HEK293 (cell line): ENCODE data around the gene LYRM1.
A peak's percentile ranks its signal among the peaks of the same experiment; 100 is the strongest.

Source experiments
- EGR2 ChIP-seq: fragments of 450-650 bp; formaldehyde crosslinking; IDR thresholded peaks from 2 replicates; pipeline ENCODE4 v1.5.1; 2016; ENCODE audit warnings: low read depth, missing biosample characterization, missing genetic modification characterization
- GFI1B ChIP-seq: fragments of 450-650 bp; formaldehyde crosslinking; IDR thresholded peaks from 2 replicates; pipeline ENCODE4 v1.5.1; 2016; ENCODE audit warnings: missing biosample characterization, missing genetic modification characterization
- GLIS2 ChIP-seq: fragments of 450-650 bp; formaldehyde crosslinking; IDR thresholded peaks from 2 replicates; pipeline ENCODE4 v1.5.1; 2016; ENCODE audit warnings: missing biosample characterization, missing genetic modification characterization
- IKZF3 ChIP-seq: fragments of 450-650 bp; IDR thresholded peaks from 2 replicates; pipeline ENCODE4 v1.5.0; 2018; ENCODE audit warnings: missing biosample characterization, mild to moderate bottlenecking, missing genetic modification characterization, moderate library complexity
- KLF7 ChIP-seq: fragments of 450-650 bp; formaldehyde crosslinking; IDR thresholded peaks from 2 replicates; pipeline ENCODE4 v1.5.1; 2016; ENCODE audit warnings: missing biosample characterization, missing genetic modification characterization, borderline replicate concordance
- MZF1 ChIP-seq: fragments of 450-650 bp; formaldehyde crosslinking; IDR thresholded peaks from 2 replicates; pipeline ENCODE4 v1.5.1; 2017; ENCODE audit warnings: missing biosample characterization, missing genetic modification characterization, borderline replicate concordance
- RBAK ChIP-seq: fragments of 450-650 bp; formaldehyde crosslinking; IDR thresholded peaks from 2 replicates; pipeline ENCODE4 v1.5.1; 2016; ENCODE audit warnings: missing biosample characterization, missing genetic modification characterization
- TRIM28 ChIP-seq: IDR thresholded peaks from 2 replicates; pipeline ENCODE4 v1.6.1; 2011; ENCODE audit warnings: low read length, control low read depth, borderline replicate concordance
- ZBTB48 ChIP-seq: fragments of 450-650 bp; formaldehyde crosslinking; IDR thresholded peaks from 2 replicates; pipeline ENCODE4 v1.5.1; 2016; ENCODE audit warnings: missing biosample characterization, missing genetic modification characterization
- ZFP69B ChIP-seq: fragments of 450-650 bp; formaldehyde crosslinking; IDR thresholded peaks from 2 replicates; pipeline ENCODE4 v1.5.1; 2016; ENCODE audit warnings: missing biosample characterization, missing genetic modification characterization
- ZNF114 ChIP-seq: fragments of 450-650 bp; formaldehyde crosslinking; IDR thresholded peaks from 2 replicates; pipeline ENCODE4 v1.5.0; 2017; ENCODE audit warnings: missing biosample characterization, missing genetic modification characterization
- ZNF121 ChIP-seq: fragments of 450-650 bp; formaldehyde crosslinking; IDR thresholded peaks from 2 replicates; pipeline ENCODE4 v1.5.1; 2016; ENCODE audit warnings: missing biosample characterization, missing genetic modification characterization
- ZNF140 ChIP-seq: fragments of 450-650 bp; formaldehyde crosslinking; IDR thresholded peaks from 2 replicates; pipeline ENCODE4 v1.5.1; 2016; ENCODE audit warnings: missing biosample characterization, missing genetic modification characterization
- ZNF19 ChIP-seq: fragments of 450-650 bp; formaldehyde crosslinking; IDR thresholded peaks from 2 replicates; pipeline ENCODE4; 2016; ENCODE audit warnings: missing biosample characterization, missing genetic modification characterization, low read depth
- ZNF350 ChIP-seq: fragments of 450-650 bp; formaldehyde crosslinking; IDR thresholded peaks from 2 replicates; pipeline ENCODE4 v1.5.0; 2017; ENCODE audit warnings: missing biosample characterization, mild to moderate bottlenecking, missing genetic modification characterization
- ZNF354C ChIP-seq: fragments of 450-650 bp; formaldehyde crosslinking; IDR thresholded peaks from 2 replicates; pipeline ENCODE4 v1.5.1; 2016; ENCODE audit warnings: missing biosample characterization, missing genetic modification characterization, low read depth, borderline replicate concordance
- ZNF391 ChIP-seq: fragments of 450-650 bp; formaldehyde crosslinking; IDR thresholded peaks from 2 replicates; pipeline ENCODE4 v1.5.1; 2016; ENCODE audit warnings: low read depth, missing biosample characterization, missing genetic modification characterization, borderline replicate concordance
- ZNF473 ChIP-seq: fragments of 450-650 bp; formaldehyde crosslinking; IDR thresholded peaks from 2 replicates; pipeline ENCODE4 v1.5.1; 2017; ENCODE audit warnings: missing biosample characterization, missing genetic modification characterization
- ZNF560 ChIP-seq: fragments of 450-650 bp; formaldehyde crosslinking; IDR thresholded peaks from 2 replicates; pipeline ENCODE4 v1.5.1; 2017; ENCODE audit warnings: missing biosample characterization, missing genetic modification characterization, borderline replicate concordance
- ZNF701 ChIP-seq: fragments of 450-650 bp; formaldehyde crosslinking; IDR thresholded peaks from 2 replicates; pipeline ENCODE4 v1.5.1; 2016; ENCODE audit warnings: missing biosample characterization, missing genetic modification characterization
- ZNF776 ChIP-seq: fragments of 450-650 bp; formaldehyde crosslinking; IDR thresholded peaks from 2 replicates; pipeline ENCODE4 v1.5.0; 2017; ENCODE audit warnings: missing biosample characterization, missing genetic modification characterization, borderline replicate concordance
- ZSCAN23 ChIP-seq: fragments of 450-650 bp; formaldehyde crosslinking; IDR thresholded peaks from 2 replicates; pipeline ENCODE4 v1.5.1; 2016; ENCODE audit warnings: missing biosample characterization, missing genetic modification characterization
- TF ChIP-seq, protein P1 (sequence below): fragments of 450-650 bp; formaldehyde crosslinking; IDR thresholded peaks from 2 replicates; pipeline ENCODE4 v1.5.1; 2016; ENCODE audit warnings: missing biosample characterization, missing genetic modification characterization, borderline replicate concordance
- TF ChIP-seq, protein P2 (sequence below): fragments of 450-650 bp; formaldehyde crosslinking; IDR thresholded peaks from 2 replicates; pipeline ENCODE4 v1.5.1; 2017; ENCODE audit warnings: missing biosample characterization, missing genetic modification characterization
- TF ChIP-seq, protein P3 (sequence below): fragments of 450-650 bp; formaldehyde crosslinking; IDR thresholded peaks from 2 replicates; pipeline ENCODE4 v1.5.1; 2016; ENCODE audit warnings: missing biosample characterization, missing genetic modification characterization
- TF ChIP-seq, protein P4 (sequence below): fragments of 450-650 bp; formaldehyde crosslinking; IDR thresholded peaks from 2 replicates; pipeline ENCODE4 v1.5.1; 2016; ENCODE audit warnings: missing biosample characterization, missing genetic modification characterization
- TF ChIP-seq, protein P5 (sequence below): fragments of 450-650 bp; formaldehyde crosslinking; IDR thresholded peaks from 2 replicates; pipeline ENCODE4 v1.5.1; 2016; ENCODE audit warnings: missing biosample characterization, missing genetic modification characterization

LYRM1 gene

DNA sequence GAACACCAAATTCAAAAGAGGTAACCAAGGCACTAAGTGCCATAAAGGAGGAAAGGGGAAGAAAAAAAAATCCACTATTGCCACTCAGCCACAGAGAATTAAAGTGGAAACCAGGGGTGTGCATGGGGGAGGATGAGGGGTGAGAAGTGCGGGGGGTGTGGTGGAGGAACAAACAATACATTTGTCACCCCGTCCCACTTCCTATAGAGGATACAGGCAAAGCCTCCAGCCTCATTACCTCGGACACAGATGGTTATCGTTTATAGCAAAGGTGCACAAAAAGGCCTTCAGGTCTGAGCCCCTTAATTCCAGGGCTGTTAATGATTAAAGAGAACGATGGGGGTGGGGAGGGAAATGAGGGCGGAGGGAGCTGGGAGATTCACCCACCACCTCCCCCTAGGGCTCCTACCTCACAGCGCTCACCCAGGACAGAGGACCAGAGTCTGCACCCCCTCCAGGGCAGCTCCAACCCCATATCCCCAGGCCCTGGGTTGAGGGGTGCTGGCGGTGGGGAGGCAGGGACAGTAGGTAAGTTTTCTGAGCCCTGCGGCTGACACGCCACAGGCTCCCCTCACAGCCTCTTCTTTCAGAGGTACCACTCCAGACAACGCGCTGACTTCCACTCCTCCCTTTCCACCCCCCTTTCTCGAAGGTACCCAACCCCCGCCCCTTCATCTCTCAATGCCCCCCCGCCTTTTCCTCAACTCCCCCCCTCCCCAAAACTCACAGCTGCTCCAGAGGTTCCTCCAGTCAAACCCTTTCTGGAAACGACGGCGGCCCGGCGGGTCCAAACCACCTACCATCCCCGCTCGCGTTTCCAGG, 883 bp upstream of the LYRM1 start (continued):
- TF ChIP-seq, protein P1, sequence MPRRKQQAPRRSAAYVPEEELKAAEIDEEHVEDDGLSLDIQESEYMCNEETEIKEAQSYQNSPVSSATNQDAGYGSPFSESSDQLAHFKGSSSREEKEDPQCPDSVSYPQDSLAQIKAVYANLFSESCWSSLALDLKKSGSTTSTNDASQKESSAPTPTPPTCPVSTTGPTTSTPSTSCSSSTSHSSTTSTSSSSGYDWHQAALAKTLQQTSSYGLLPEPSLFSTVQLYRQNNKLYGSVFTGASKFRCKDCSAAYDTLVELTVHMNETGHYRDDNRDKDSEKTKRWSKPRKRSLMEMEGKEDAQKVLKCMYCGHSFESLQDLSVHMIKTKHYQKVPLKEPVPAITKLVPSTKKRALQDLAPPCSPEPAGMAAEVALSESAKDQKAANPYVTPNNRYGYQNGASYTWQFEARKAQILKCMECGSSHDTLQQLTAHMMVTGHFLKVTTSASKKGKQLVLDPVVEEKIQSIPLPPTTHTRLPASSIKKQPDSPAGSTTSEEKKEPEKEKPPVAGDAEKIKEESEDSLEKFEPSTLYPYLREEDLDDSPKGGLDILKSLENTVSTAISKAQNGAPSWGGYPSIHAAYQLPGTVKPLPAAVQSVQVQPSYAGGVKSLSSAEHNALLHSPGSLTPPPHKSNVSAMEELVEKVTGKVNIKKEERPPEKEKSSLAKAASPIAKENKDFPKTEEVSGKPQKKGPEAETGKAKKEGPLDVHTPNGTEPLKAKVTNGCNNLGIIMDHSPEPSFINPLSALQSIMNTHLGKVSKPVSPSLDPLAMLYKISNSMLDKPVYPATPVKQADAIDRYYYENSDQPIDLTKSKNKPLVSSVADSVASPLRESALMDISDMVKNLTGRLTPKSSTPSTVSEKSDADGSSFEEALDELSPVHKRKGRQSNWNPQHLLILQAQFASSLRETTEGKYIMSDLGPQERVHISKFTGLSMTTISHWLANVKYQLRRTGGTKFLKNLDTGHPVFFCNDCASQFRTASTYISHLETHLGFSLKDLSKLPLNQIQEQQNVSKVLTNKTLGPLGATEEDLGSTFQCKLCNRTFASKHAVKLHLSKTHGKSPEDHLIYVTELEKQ (tag by site-specific recombination), result no peak
- no peak for TF ChIP-seq ZNF560 (tag by site-specific recombination)
- no peak for TF ChIP-seq RBAK (tag by site-specific recombination)
- no peak for TF ChIP-seq ZNF776
- no peak for TF ChIP-seq GFI1B (tag by site-specific recombination)
- peak; percentile 44; the same call in 1 of the 2 replicates for TF ChIP-seq GLIS2 (tag by site-specific recombination)
- TF ChIP-seq, protein P2, sequence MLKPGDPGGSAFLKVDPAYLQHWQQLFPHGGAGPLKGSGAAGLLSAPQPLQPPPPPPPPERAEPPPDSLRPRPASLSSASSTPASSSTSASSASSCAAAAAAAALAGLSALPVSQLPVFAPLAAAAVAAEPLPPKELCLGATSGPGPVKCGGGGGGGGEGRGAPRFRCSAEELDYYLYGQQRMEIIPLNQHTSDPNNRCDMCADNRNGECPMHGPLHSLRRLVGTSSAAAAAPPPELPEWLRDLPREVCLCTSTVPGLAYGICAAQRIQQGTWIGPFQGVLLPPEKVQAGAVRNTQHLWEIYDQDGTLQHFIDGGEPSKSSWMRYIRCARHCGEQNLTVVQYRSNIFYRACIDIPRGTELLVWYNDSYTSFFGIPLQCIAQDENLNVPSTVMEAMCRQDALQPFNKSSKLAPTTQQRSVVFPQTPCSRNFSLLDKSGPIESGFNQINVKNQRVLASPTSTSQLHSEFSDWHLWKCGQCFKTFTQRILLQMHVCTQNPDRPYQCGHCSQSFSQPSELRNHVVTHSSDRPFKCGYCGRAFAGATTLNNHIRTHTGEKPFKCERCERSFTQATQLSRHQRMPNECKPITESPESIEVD (tag by site-specific recombination), result no peak
- no peak for TF ChIP-seq ZFP69B (tag by site-specific recombination)
- no peak for TF ChIP-seq ZNF473 (tag by site-specific recombination)
- no peak for TF ChIP-seq KLF7
- TF ChIP-seq ZNF391 (tag by site-specific recombination), result no peak
- peak; percentile 47; the same call in 1 of the 2 replicates for TF ChIP-seq ZBTB48 (tag by site-specific recombination)
- no peak for TF ChIP-seq ZNF121
- TF ChIP-seq ZNF350 (tag by site-specific recombination), result no peak
- TF ChIP-seq ZNF354C (tag by site-specific recombination), result no peak
- no peak for TF ChIP-seq ZNF701 (tag by site-specific recombination)
- TF ChIP-seq, protein P3, sequence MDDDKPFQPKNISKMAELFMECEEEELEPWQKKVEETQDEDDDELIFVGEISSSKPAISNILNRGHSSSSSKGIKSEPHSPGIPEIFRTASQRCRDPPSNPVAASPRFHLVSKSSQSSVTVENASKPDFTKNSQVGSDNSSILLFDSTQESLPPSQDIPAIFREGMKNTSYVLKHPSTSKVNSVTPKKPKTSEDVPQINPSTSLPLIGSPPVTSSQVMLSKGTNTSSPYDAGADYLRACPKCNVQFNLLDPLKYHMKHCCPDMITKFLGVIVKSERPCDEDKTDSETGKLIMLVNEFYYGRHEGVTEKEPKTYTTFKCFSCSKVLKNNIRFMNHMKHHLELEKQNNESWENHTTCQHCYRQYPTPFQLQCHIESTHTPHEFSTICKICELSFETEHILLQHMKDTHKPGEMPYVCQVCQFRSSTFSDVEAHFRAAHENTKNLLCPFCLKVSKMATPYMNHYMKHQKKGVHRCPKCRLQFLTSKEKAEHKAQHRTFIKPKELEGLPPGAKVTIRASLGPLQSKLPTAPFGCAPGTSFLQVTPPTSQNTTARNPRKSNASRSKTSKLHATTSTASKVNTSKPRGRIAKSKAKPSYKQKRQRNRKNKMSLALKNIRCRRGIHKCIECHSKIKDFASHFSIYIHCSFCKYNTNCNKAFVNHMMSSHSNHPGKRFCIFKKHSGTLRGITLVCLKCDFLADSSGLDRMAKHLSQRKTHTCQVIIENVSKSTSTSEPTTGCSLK, result no peak
- no peak for TF ChIP-seq ZNF19 (tag by site-specific recombination)
- TF ChIP-seq TRIM28, result no peak
- TF ChIP-seq ZNF140 (tag by site-specific recombination), result no peak
- no peak for TF ChIP-seq ZSCAN23 (tag by site-specific recombination)
- TF ChIP-seq, protein P4, sequence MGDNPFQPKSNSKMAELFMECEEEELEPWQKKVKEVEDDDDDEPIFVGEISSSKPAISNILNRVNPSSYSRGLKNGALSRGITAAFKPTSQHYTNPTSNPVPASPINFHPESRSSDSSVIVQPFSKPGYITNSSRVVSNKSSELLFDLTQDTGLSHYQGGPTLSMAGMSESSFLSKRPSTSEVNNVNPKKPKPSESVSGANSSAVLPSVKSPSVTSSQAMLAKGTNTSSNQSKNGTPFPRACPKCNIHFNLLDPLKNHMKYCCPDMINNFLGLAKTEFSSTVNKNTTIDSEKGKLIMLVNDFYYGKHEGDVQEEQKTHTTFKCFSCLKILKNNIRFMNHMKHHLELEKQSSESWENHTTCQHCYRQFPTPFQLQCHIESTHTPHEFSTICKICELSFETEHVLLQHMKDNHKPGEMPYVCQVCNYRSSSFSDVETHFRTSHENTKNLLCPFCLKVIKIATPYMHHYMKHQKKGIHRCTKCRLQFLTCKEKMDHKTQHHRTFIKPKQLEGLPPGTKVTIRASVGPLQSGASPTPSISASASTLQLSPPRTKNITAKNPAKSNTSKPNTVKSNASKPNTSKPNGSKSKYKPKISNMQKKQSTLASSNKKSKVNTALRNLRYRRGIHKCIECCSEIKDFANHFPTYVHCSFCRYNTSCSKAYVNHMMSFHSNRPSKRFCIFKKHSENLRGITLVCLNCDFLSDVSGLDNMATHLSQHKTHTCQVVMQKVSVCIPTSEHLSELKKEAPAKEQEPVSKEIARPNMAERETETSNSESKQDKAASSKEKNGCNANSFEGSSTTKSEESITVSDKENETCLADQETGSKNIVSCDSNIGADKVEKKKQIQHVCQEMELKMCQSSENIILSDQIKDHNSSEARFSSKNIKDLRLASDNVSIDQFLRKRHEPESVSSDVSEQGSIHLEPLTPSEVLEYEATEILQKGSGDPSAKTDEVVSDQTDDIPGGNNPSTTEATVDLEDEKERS (tag by site-specific recombination), result no peak
- TF ChIP-seq MZF1 (tag by site-specific recombination), result 0 out of 2 replicates have a peak, but pooled peaks have one; percentile 22
- TF ChIP-seq ZNF114, result no peak
- peak; percentile 69 for TF ChIP-seq EGR2
- TF ChIP-seq, protein P5, sequence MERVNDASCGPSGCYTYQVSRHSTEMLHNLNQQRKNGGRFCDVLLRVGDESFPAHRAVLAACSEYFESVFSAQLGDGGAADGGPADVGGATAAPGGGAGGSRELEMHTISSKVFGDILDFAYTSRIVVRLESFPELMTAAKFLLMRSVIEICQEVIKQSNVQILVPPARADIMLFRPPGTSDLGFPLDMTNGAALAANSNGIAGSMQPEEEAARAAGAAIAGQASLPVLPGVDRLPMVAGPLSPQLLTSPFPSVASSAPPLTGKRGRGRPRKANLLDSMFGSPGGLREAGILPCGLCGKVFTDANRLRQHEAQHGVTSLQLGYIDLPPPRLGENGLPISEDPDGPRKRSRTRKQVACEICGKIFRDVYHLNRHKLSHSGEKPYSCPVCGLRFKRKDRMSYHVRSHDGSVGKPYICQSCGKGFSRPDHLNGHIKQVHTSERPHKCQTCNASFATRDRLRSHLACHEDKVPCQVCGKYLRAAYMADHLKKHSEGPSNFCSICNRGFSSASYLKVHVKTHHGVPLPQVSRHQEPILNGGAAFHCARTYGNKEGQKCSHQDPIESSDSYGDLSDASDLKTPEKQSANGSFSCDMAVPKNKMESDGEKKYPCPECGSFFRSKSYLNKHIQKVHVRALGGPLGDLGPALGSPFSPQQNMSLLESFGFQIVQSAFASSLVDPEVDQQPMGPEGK (tag by site-specific recombination), result no peak
- no peak for TF ChIP-seq IKZF3
